ENCODE results near the gene KRTAP12-4. TPM values are rescaled to one million over a fixed set of nuclear protein-coding genes. Genes with fewer than 3 reads are reported as not detected.

KRTAP12-4 gene
- not detected for total RNA-seq

- Histone ChIP-seq H3K36me3 (no peaks in the 10 kb centered on the region), H3K27me3 (peaks cover 30% of the 10 kb centered on the region), H3K4me1 (no peaks in the 10 kb centered on the region), H3K9me3 (peaks cover 5% of the 10 kb centered on the region), H3K4me3 (no peak within 1 kb of the TSS), H3K27ac (no peak within 1 kb of the TSS)
- no peak for DNase-seq (ENCODE audit: low spot score in 2 of 2)
- no peak for TF ChIP-seq CTCF (IDR thresholded peaks at IDR 0.05)
- TF ChIP-seq POLR2AphosphoS5 (IDR thresholded peaks at IDR 0.05) = no peak
- TF ChIP-seq POLR2A (IDR thresholded peaks at IDR 0.05) = no peak
- no peak for TF ChIP-seq EP300 (IDR thresholded peaks at IDR 0.05)
- WGBS = 61% methylated on average over 6 of the region's 9 CpGs
These were observed at the start of gene KRTAP12-4 for GRCh38 chr21:44654576-44655175. TSS of gene KRTAP12-4 (minus strand) at chr21:44654659. CDS start at chr21:44654614, 45 bp downstream.

GRCh38 chr21:44703731-44704635 is 49.5 kb upstream of the KRTAP12-4 start:
- H3K27me3 ChIP-seq = peaks cover 92% of the 10 kb centered on the region
- no peaks in the 10 kb centered on the region for H3K9me3 ChIP-seq
- WGBS = 66% methylated on average over 9 of the region's 13 CpGs

GRCh38 chr21:44702973-44703730 is 48.7 kb upstream of the KRTAP12-4 start:
- no peak for TF ChIP-seq EP300 (IDR thresholded peaks at IDR 0.05)
- no peak for TF ChIP-seq CTCF (IDR thresholded peaks at IDR 0.05)
- no peak for TF ChIP-seq POLR2AphosphoS5 (IDR thresholded peaks at IDR 0.05)
- TF ChIP-seq POLR2A (IDR thresholded peaks at IDR 0.05) = no peak
- Histone ChIP-seq H3K36me3 (no peaks in the 10 kb centered on the region), H3K4me3 (no peak overlapping the region), H3K27me3 (peaks cover 92% of the 10 kb centered on the region), H3K27ac (no peak overlapping the region), H3K4me1 (no peaks in the 10 kb centered on the region), H3K9me3 (no peaks in the 10 kb centered on the region)
- WGBS = 60% methylated on average over 11 of the region's 16 CpGs
- peak in 1 of 2 donors; percentile 65 for DNase-seq (ENCODE audit: low spot score in 2 of 2)

More at GRCh38 chr21:44703731-44704635, 49.5 kb upstream of the KRTAP12-4 start:
- Histone ChIP-seq H3K4me1 (peaks cover 6% of the 10 kb centered on the region), H3K36me3 (no peaks in the 10 kb centered on the region), H3K4me3 (no peak overlapping the region), H3K27ac (no peak overlapping the region)
- TF ChIP-seq POLR2A (IDR thresholded peaks at IDR 0.05) (no peak), EP300 (IDR thresholded peaks at IDR 0.05) (no peak), CTCF (IDR thresholded peaks at IDR 0.05) (no peak), POLR2AphosphoS5 (IDR thresholded peaks at IDR 0.05) (no peak)
- DNase-seq (ENCODE audit: low spot score in 2 of 2) = no peak

GRCh38 chr21:44702111-44702972 is 47.9 kb upstream of the KRTAP12-4 start:
- WGBS = 88% methylated on average over 11 of the region's 22 CpGs
- TF ChIP-seq POLR2A (IDR thresholded peaks at IDR 0.05) = no peak
- TF ChIP-seq CTCF (IDR thresholded peaks at IDR 0.05) = no peak
- no peak for TF ChIP-seq POLR2AphosphoS5 (IDR thresholded peaks at IDR 0.05)
- no peak for TF ChIP-seq EP300 (IDR thresholded peaks at IDR 0.05)
- H3K4me1 ChIP-seq = no peaks in the 10 kb centered on the region
- H3K36me3 ChIP-seq = no peaks in the 10 kb centered on the region
- H3K4me3 ChIP-seq = no peak overlapping the region
- peak in 1 of 2 donors; percentile 65 for DNase-seq (ENCODE audit: low spot score in 2 of 2)
- peaks cover 92% of the 10 kb centered on the region for H3K27me3 ChIP-seq
- H3K27ac ChIP-seq = no peak overlapping the region
- H3K9me3 ChIP-seq = no peaks in the 10 kb centered on the region

Measured in suprapubic skin (tissue), 4 donors.